ENCODE measurements around the gene ARHGAP10. TPM values are rescaled to one million over a fixed set of nuclear protein-coding genes. Genes with fewer than 3 reads are reported as not detected.
"Not testable (repeated sequence)": the region's sequence is repeated elsewhere in the genome, so short reads cannot be mapped to it uniquely, and the experiment has no call there.

Gene ARHGAP10
- polyA plus RNA-seq, 1 experiment = 31.1 TPM

DNA sequence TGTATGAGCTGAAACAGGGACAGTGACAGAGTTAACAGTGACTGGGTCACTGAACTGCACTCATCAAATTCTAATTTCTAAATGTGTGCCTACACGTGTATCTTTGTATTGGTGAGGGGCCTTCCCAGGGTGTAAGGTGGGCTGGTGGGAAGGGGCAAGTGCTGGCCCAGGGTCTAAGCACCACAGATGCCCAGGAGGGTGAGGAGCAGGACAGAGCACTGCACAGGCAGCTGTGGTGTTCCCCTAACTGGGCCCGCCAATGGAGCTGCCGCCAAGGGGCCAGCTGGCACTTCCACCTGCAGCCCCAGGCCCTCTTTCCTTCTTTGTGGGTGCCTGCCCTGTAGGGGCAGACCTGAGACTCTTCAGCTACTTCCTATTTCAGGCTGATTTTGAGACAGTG, 349.9 kb downstream of the ARHGAP10 start:
- ChIA-PET POLR2A (no interaction called here), CTCF (no interaction called here)
- TF ChIP-seq, protein P1, sequence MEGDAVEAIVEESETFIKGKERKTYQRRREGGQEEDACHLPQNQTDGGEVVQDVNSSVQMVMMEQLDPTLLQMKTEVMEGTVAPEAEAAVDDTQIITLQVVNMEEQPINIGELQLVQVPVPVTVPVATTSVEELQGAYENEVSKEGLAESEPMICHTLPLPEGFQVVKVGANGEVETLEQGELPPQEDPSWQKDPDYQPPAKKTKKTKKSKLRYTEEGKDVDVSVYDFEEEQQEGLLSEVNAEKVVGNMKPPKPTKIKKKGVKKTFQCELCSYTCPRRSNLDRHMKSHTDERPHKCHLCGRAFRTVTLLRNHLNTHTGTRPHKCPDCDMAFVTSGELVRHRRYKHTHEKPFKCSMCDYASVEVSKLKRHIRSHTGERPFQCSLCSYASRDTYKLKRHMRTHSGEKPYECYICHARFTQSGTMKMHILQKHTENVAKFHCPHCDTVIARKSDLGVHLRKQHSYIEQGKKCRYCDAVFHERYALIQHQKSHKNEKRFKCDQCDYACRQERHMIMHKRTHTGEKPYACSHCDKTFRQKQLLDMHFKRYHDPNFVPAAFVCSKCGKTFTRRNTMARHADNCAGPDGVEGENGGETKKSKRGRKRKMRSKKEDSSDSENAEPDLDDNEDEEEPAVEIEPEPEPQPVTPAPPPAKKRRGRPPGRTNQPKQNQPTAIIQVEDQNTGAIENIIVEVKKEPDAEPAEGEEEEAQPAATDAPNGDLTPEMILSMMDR (IDR thresholded peaks at IDR 0.05; ENCODE audit: low read depth, low read length) = no peak

DNA sequence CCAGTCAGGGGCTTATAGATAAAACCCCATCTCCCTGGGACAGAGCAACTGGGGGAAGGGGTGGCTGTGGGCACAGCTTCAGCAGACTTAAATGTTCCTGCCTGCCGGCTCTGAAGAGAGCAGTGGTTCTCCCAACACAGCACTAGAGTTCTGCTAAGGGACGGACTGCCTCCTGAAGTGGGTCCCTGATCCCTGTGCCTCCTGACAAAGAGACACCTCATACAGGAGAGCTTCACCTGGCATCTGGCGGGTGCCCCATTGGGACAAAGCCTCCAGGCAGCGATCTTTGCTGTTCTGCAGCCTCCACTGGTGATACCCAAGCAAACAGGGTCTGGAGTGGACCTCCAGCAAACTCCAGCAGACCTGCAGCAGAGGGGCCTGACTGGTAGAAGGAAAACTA, 351.2 kb downstream of the ARHGAP10 start:
- POLR2A ChIA-PET; DNase-seq (ENCODE audit: low read depth, low spot score); CTCF ChIA-PET: not testable (repeated sequence)

More for the DNA sequence above, 349.9 kb downstream of the ARHGAP10 start:
- H3K9me3 ChIP-seq (ENCODE audit: control insufficient read depth, insufficient read depth, low read length) = peaks cover 20% of the 10 kb centered on the region
- no peak overlapping the region for H3K27ac ChIP-seq (ENCODE audit: low read depth, low read length)
- H3K4me3 ChIP-seq (ENCODE audit: low read depth, low read length) = no peak overlapping the region
- no peak for DNase-seq (ENCODE audit: low read depth, low spot score)
- H3K27me3 ChIP-seq (ENCODE audit: control insufficient read depth, insufficient read depth, low read length) = no peaks in the 10 kb centered on the region

DNA sequence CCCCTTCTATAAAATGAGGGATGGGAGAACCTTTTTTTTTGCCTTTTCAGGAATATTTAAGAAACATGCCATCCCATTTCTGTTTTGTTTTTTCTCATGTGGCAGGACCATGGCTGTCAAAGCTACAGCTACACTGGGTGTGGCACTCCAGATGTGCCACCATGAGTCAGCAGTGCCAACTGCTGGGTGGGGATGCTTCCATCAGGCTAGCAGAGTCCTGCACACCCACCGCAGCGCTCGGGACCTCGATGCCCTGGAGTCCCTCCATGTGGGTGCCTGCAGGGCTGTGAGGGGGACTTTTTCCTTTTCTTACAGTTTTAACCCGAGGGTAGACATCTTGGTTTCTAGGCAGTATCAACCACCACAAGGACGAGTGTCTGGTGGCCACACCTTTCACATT, 357.7 kb downstream of the ARHGAP10 start:
- Histone ChIP-seq H3K27me3 (ENCODE audit: control insufficient read depth, insufficient read depth, low read length) (no peaks in the 10 kb centered on the region), H3K4me3 (ENCODE audit: low read depth, low read length) (no peak overlapping the region), H3K27ac (ENCODE audit: low read depth, low read length) (peak overlapping the region; percentile 21), H3K9me3 (ENCODE audit: control insufficient read depth, insufficient read depth, low read length) (no peaks in the 10 kb centered on the region; the same call in 1 of the 2 replicates)
- ChIA-PET POLR2A (no interaction called here), CTCF (no interaction called here)
- TF ChIP-seq, protein P1 (IDR thresholded peaks at IDR 0.05; ENCODE audit: low read depth, low read length) = no peak
- no peak for DNase-seq (ENCODE audit: low read depth, low spot score)

More for the DNA sequence above, 351.2 kb downstream of the ARHGAP10 start:
- not testable (repeated sequence) for H3K27ac ChIP-seq (ENCODE audit: low read depth, low read length); H3K27me3 ChIP-seq (ENCODE audit: control insufficient read depth, insufficient read depth, low read length); H3K4me3 ChIP-seq (ENCODE audit: low read depth, low read length)
- H3K9me3 ChIP-seq (ENCODE audit: control insufficient read depth, insufficient read depth, low read length) = peaks cover 16% of the 10 kb centered on the region

DNA sequence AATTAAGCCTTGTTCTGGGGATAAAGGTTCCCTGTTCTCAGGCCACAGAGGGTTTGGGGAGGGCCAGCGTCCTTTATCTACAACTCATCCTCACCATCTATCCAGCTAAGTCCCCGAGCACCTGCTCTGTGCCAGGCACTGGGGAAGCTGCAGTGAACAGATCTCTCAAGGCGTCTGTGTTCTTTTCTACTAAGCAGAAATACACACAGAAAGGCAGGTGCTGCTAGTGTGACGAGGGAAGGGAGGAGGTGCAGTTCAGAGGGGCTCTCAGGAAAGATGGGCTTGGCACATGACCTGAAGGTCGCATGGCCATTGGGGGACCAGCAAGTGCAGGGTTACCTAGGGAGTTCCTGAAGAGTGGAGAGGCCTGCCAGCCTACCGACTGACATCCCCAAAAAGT, 358.1 kb downstream of the ARHGAP10 start:
- Histone ChIP-seq H3K9me3 (ENCODE audit: control insufficient read depth, insufficient read depth, low read length) (no peaks in the 10 kb centered on the region; the same call in 1 of the 2 replicates), H3K27me3 (ENCODE audit: control insufficient read depth, insufficient read depth, low read length) (no peaks in the 10 kb centered on the region), H3K27ac (ENCODE audit: low read depth, low read length) (no peak overlapping the region), H3K4me3 (ENCODE audit: low read depth, low read length) (no peak overlapping the region)
- DNase-seq (ENCODE audit: low read depth, low spot score) = no peak
- TF ChIP-seq, protein P1 (IDR thresholded peaks at IDR 0.05; ENCODE audit: low read depth, low read length) = no peak
- CTCF ChIA-PET = no interaction called here
- POLR2A ChIA-PET = no interaction called here

DNA sequence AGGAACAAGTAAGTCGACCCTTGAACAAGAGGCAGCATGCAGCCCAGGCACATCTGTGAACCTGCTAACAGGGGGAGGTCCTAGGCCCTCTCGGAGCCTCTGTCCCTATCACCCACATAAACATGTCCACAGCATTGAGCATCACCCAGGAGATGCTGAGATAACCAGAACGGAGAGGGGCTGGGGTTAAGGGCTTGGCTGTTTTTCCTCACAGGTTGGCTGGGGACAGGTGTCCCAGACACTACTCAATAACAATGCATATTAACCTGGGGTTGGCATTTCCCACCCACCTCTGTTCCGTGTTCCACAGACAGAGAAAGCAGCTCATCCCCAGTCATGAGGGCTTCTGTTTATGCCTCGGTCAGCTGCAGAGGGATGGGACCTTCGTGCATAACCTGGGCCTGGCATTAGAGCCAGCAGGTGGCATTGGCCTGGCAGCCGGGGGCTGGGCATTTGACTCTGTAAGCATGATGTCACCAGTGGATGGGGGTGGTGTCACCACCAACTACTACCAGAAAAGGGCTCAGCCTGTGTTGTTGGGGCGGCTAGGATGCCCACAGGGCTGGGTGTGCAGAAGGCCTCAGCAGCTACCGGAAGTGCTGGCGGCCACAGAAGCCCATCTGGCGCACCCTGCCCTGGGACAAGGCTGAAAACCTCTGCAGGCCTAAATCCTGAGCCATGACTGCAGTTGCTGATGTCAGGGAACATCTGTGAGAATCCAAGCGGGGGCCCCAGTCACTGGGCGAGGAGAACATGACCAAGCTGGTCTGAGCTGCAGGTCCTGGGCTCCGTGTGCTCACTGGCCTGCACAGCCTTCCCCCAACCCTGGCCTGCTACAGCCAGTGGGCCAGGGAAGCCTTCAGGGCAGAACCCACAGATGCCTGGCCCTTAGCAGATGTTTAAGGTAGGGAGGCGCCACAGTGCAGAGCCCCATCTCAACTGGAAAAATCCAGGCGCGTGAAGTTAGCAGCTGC, 358.9 kb downstream of the ARHGAP10 start:
- ChIA-PET CTCF (no interaction called here), POLR2A (no interaction called here)
- Histone ChIP-seq H3K9me3 (ENCODE audit: control insufficient read depth, insufficient read depth, low read length) (no peaks in the 10 kb centered on the region; the same call in 1 of the 2 replicates), H3K27ac (ENCODE audit: low read depth, low read length) (no peak overlapping the region), H3K27me3 (ENCODE audit: control insufficient read depth, insufficient read depth, low read length) (no peaks in the 10 kb centered on the region), H3K4me3 (ENCODE audit: low read depth, low read length) (no peak overlapping the region)
- no peak for DNase-seq (ENCODE audit: low read depth, low spot score)
- TF ChIP-seq, protein P1 (IDR thresholded peaks at IDR 0.05; ENCODE audit: low read depth, low read length) = no peak
